DMS 273 treated with DMSO at 0.1 percent for 48 hours (cell line): ENCODE data around the gene GIPC3.

Source experiments
- DNase-seq: peaks from one replicate; lab custom pipeline; 2025; lab: John Stamatoyannopoulos, UW

Gene GIPC3

DNA sequence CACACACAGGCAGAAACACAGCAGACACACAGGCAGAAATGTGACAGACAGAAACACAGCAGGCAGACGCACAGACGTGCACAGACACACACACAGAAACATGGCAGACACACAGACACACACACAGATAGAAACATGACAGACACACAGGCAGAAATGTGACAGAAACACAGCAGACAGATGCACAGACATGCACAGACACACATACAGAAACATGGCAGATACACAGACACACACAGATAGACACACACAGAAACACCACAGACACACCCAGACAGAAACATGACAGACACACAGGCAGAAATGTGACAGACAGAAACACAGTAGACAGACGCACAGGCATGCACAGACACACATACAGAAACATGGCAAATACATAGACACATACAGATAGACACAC is 20.1 kb downstream of the GIPC3 start:
- DNase-seq: no peak

GRCh38 chr19:3605770-3606169 is 20.5 kb downstream of the GIPC3 start:
- no peak for DNase-seq

GRCh38 chr19:3606174-3606689 is 21.0 kb downstream of the GIPC3 start:
- DNase-seq: no peak

GRCh38 chr19:3606690-3607289 is 21.5 kb downstream of the GIPC3 start, which contains the start of gene TBXA2R:
TSS of gene TBXA2R (minus strand) at chr19:3606875. CDS start at chr19:3600634, 6,241 bp downstream.
- DNase-seq: no peak

DNA sequence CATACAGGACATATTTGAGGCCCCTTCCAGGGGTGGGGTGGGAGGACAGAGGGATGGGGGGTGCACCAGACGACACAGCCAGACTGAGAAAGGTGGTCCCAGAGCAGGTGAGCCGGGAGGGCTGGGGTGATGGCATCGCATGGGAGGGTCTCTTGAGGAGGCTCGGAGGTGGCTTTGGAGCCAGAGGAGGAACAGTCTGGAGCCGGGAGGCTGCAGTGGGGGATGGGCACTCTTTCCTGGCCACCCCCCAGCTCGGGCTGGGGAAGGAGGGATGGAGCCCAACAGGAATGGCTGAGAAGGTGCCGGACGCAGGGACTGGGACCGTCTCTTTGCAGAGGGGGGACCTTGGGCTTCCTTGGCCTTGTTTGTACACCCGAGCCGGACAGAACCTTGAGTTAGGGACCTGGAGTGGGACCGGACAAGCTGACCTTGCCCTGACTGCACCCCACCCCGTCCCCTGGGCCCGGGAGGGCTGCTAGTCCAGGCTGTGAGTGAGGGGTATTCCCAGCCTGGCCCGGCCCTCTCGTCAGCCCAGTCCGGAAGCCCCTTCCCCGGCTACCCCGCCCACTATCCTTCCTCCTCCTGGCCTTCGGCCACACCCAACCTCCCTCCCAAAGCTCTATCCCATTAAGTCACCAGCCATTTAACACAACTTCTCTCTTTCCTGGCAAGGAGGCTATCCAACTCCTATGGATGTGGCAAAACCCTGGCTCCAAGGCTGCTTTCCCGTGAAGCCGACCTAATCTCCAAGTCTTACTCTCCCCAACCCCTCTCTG is 22.2 kb downstream of the GIPC3 start:
- DNase-seq: no peak

GRCh38 chr19:3608079-3608641 is 22.9 kb downstream of the GIPC3 start:
- no peak for DNase-seq

DNA sequence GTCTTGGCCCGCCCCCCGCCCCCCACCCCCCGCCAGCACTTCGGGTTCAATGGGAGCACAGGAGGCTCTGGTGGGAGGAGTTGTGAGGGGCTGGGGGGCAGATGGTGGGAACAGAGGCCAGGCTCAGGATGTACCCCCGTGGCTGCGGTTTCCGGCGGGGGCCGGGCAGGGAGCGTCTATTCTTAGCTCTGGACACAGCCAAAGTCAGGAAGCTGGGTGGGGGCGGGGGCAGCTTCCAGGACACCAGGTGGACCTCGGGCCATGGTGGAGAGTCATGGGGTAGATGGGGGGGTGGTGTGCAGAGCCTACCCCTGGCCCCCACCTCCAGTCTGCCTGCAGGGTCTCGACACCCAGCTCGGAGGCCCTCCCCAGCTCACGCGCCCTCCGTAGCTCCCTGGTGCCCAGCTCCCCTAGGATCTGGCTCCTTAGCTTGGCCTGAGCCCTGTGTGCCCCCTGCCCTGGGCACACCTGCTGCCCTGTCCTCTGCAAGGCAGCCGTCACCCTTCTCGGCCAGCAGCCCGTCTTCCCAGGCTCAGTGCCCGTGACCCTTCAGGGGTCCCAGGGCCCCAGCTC is 23.6 kb downstream of the GIPC3 start:
- no peak for DNase-seq

DNA sequence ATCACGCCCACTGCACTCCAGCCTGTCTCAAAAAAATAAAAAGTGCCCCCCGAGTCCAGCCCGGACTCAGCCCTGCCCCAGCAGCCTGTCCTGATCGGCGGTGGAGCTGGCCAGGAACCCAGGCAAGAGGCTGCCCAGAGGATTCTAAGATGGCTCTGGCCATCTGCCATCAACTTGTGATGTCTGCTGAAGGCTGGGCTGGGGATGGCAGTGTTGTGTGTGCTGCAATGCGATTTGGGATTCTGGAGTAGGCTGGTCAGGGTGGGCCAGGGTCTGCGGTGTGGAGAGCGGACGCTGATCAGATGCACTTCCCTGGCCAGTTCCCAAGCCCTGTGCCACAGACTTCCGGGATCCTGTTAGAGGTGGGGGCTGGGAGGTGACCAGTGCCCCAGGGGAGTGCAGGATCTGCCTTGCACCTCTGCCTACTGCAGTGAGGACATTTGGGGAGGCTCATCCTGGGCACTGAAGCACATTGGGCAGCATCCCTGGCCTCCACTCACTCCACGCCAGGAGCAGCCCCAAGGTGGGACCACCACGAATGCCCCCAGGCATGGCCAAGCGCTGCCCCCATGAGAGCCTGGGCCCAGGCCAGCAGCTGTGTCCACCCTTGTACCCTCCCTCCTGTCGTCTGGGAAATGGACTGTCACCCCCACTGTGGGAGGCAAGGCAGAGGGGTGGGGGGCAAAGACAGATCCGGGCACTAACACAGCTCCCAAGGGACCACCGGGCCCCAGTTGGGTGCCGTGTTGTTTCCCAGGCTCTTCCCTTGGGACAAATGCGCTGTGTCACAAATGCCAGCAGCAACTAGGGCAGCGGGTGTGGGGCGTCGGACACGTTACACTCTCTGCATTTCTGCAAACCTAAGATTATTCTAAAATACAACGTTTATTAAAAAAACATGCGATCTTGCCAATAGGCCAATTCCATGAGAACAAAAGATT is 24.8 kb downstream of the GIPC3 start:
- DNase-seq: no peak

GRCh38 chr19:3610745-3611717 is 25.8 kb downstream of the GIPC3 start:
- no peak for DNase-seq

- DNase-seq: no peak
These were observed 26.6 kb downstream of the GIPC3 start for GRCh38 chr19:3611841-3612240.

DNA sequence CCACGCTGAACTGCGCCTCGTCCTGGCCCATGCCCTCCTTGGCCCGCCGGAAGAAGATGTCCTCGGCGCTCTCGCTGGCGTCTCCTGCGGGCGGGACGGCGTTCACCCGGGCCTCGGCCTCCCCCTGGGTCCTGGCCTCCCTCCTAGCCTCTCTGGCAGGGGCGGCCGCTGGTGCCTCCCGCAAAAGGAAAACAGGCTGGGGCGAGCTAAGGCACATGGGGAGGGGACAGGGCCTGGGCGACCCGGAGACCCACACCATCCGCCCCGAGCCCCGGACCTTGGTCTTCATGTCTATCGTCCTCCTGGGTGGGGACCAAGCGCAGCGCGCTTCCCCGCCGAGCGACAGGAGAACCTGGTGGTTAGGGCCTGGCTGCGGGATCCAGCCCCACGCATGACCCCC is 27.1 kb downstream of the GIPC3 start:
- no peak for DNase-seq

GRCh38 chr19:3612901-3613741 is 27.8 kb downstream of the GIPC3 start:
- DNase-seq: no peak

DNA sequence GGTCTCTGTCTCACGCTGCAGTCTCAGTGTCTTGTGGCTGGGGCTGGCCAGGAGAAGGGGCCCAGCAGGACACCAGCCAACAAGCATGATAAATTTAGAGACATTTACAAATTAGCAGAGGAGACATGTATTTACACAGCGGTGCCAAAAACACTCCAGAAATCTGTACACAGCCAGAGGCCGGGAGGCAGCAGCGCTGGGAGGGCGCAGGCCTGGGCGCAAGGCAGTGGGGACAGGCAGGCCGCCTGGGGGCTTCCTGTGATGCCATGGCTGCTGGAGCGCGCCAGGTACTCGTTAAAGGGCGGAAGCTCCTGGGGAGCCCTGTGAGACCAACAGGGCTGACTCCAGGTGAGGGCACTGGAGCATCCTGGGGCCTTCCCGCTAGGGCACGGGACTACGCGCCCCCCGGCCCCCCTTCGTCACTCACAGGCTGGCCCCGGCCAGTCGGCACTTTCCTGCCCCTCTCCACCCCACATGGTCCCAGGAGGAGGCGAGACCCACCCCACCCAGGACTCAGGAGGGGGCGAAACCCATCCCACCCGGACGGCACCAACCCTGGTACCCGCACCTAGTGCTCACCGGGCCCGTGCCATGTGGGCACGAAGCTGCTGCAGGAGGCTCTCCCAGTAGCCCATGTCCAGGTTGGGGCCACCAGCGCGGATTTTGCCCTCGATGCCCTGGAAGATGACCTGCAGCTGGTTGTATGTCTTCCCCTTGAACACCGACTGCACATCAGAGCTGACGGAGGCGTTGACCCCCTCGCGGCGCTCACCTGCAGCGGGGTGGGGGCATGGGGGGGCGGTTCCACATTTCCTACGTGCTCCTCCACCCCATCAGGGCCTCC is 28.8 kb downstream of the GIPC3 start:
- no peak for DNase-seq

- DNase-seq: no peak
These were observed 29.7 kb downstream of the GIPC3 start for GRCh38 chr19:3614858-3615505.

DNA sequence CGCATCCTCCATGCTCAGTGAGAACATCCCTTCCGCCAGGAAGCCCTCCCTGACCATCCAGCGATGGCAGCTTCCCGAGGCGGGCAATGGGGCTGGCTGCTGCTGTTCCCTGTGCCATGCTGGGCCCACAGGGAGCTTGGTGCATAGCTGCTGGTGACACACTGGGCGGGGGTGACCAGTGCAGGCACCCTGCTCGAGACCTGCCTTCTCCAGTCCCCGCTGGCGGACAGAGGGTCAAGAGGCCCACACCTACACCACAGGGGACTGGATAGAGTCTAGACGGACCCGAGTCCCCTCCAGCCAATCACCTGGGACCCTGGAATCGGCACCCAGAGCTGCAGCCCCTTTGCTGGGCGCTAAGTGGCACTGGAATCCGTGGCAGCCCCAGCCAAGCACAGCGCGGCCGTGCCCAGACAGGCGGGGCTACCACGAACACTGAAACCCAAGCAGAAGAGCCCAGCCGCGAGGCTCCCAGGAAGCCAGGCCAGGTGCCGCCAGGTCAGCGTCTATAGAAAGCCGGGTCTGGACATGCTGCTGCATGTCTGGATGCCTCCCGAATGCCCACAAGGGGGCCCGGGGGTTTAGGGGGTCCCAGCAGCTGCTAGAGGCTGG is 30.4 kb downstream of the GIPC3 start:
- DNase-seq: no peak

DNA sequence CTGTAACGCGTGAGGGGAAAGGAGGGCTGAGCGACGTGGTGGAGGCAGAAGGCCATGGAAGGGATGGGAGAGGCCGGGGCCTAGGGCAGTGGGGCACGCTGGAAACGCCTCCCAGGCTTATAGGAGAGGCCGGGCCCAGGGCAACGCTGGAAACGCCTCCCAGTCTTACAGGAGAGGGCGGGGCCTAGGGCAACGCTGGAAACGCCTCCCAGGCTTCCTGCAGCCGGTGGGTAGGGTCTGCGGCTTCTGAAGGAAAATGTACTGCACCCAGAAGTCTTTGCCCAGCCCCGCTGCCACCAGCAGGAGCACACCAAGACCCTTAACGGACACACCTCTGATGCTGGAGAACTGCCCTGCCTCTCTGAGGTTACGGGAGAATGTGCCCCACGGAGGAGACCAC is 32.2 kb downstream of the GIPC3 start:
- DNase-seq: no peak

DNA sequence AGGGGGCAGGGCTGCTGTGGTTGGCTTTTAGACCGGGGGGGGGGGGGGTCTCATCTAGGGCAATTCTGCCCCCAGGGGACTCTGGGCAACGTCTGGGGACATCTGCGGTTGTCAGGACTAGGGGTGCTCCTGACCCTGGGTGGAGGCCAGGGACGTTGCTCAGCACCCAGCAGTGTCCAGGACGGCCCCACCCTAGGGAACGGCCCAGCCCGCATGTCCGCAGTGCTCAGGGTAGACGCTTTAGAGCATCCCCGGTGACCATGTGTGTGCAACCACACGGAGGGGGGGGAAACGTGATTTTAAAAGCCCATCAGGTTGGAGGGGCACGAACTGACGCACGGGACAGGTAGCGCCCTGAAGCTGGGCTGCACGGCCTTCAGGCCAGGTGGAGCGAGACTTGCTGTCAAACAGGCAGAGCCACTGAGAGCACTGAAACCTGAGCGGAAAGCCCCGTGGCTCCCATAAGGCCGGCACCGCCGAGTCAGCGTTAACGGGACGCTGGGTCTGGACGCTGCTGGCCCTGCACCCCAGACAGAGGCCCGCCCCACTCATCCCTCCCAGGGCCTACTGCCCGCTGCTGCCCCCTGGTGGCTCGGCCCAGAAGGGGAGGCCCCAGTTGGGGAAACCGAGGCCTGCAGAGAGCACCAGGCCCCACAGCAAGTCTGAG is 33.0 kb downstream of the GIPC3 start:
- no peak for DNase-seq
